B cell (primary cell): ENCODE data around the gene RNF213.

Experiments used
- CTCF ChIP-seq: fragments of 200-600 bp; IDR thresholded peaks from one replicate; pipeline ENCODE4 v1.8.0; 2022; ENCODE audit warnings: antibody characterized with exemption, mild to moderate bottlenecking
- EZH2 ChIP-seq: IDR thresholded peaks from 2 replicates; pipeline ENCODE4 v1.6.1; 2012; ENCODE audit warnings: borderline replicate concordance, low read depth, mild to moderate bottlenecking, moderate library complexity, low read length; ENCODE audit not compliant: insufficient read depth, poor library complexity, severe bottlenecking

GRCh38 chr17:80396157-80397033 lies 135.7 kb downstream of the RNF213 start:
- TF ChIP-seq CTCF (no peak), EZH2 (no peak)
